ENCODE data around the gene ACAA2. TPM values are rescaled to one million over a fixed set of nuclear protein-coding genes. Genes with fewer than 3 reads are reported as not detected.
A peak's percentile ranks its signal among the peaks of the same experiment; 100 is the strongest.

The ACAA2 gene
- polyA plus RNA-seq, 1 experiment: 33.8 TPM

DNA sequence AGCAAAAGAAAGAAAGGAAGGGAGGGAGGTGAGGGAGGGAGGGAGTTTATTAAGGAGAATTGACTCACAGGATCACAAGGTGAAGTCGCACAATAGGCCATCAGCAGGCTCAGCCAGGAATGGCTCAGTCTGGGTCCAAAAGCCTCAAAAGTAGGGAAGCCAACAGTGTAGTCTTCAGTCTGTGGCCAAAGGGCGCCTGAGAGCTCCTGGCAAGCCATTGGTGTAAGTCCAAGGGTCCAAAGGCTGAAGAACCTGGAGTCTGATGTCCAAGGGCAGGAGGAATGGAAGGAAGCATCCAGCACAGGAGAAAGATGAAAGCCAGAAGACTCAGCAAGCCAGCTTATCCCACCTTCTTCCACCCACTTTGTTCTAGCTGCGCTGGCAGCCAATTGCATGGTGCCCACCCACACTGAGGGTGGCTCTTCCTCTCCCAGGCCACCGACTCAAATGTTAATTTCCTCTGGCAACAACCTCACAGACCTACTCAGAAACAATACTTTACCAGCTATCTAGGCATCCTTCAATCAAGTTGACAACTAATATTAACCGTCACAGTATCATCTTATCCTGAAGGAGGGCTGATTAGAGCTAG is 5.8 kb upstream of the ACAA2 start:
- ChIA-PET CTCF (no interaction called here), POLR2A (no interaction called here)
- H3K4me3 ChIP-seq (ENCODE audit: low read depth, low read length): no peak overlapping the region
- TF ChIP-seq, protein P1, sequence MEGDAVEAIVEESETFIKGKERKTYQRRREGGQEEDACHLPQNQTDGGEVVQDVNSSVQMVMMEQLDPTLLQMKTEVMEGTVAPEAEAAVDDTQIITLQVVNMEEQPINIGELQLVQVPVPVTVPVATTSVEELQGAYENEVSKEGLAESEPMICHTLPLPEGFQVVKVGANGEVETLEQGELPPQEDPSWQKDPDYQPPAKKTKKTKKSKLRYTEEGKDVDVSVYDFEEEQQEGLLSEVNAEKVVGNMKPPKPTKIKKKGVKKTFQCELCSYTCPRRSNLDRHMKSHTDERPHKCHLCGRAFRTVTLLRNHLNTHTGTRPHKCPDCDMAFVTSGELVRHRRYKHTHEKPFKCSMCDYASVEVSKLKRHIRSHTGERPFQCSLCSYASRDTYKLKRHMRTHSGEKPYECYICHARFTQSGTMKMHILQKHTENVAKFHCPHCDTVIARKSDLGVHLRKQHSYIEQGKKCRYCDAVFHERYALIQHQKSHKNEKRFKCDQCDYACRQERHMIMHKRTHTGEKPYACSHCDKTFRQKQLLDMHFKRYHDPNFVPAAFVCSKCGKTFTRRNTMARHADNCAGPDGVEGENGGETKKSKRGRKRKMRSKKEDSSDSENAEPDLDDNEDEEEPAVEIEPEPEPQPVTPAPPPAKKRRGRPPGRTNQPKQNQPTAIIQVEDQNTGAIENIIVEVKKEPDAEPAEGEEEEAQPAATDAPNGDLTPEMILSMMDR (IDR thresholded peaks at IDR 0.05; ENCODE audit: low read depth, low read length): no peak
- no peaks in the 10 kb centered on the region for H3K27me3 ChIP-seq (ENCODE audit: control insufficient read depth, insufficient read depth, low read length)
- no peak overlapping the region for H3K27ac ChIP-seq (ENCODE audit: low read depth, low read length)
- H3K9me3 ChIP-seq (ENCODE audit: control insufficient read depth, insufficient read depth, low read length): no peaks in the 10 kb centered on the region
- DNase-seq (ENCODE audit: low read depth, low spot score): no peak

DNA sequence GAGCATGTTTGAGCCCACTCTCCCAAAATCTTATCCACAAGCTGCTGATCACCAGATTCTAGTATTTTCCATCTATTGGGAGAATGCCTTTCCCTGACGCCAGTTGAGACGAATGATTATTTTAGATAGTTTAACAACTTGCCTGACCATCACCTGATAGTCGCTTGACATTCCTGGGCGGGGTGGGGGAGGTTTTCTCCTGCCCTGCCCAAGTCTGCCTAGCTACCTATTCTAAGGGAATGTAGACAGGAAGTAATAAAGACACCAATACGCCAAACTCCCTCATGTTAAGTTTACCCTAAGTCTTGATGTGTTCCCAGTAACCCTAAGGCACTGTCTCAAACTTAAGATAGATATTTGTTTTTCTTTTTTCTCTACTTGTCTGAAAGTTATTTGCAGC is 4.6 kb upstream of the ACAA2 start:
- ChIA-PET CTCF (no interaction called here), POLR2A (no interaction called here)
- H3K9me3 ChIP-seq (ENCODE audit: control insufficient read depth, insufficient read depth, low read length): no peaks in the 10 kb centered on the region; the same call in 1 of the 2 replicates
- H3K27ac ChIP-seq (ENCODE audit: low read depth, low read length): no peak overlapping the region
- TF ChIP-seq, protein P1 (IDR thresholded peaks at IDR 0.05; ENCODE audit: low read depth, low read length): no peak
- no peaks in the 10 kb centered on the region for H3K27me3 ChIP-seq (ENCODE audit: control insufficient read depth, insufficient read depth, low read length)
- no peak for DNase-seq (ENCODE audit: low read depth, low spot score)
- no peak overlapping the region for H3K4me3 ChIP-seq (ENCODE audit: low read depth, low read length)

DNA sequence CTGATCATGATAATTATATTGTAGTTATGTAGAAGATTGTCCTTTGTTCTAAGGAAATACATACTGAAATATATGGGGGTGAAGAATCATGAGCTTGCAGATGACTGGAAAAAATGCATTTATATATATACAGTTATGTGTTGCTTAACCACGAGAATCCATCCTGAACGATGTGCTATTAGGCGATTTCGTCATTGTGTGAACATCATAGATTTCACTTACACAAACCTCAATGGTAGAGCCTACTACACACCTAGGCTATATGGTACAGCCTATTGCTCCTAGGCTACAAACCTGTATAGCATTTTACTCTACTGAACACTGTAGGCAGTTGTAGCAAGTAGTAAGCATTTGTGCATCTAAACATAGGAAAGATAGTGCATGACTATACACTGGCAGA is 2.6 kb upstream of the ACAA2 start:
- no peak for DNase-seq (ENCODE audit: low read depth, low spot score)
- Histone ChIP-seq H3K27me3 (ENCODE audit: control insufficient read depth, insufficient read depth, low read length) (no peaks in the 10 kb centered on the region), H3K27ac (ENCODE audit: low read depth, low read length) (no peak overlapping the region), H3K4me3 (ENCODE audit: low read depth, low read length) (no peak overlapping the region), H3K9me3 (ENCODE audit: control insufficient read depth, insufficient read depth, low read length) (no peaks in the 10 kb centered on the region; the same call in 1 of the 2 replicates)
- ChIA-PET CTCF (no interaction called here), POLR2A (no interaction called here)
- TF ChIP-seq, protein P1 (IDR thresholded peaks at IDR 0.05; ENCODE audit: low read depth, low read length): no peak

DNA sequence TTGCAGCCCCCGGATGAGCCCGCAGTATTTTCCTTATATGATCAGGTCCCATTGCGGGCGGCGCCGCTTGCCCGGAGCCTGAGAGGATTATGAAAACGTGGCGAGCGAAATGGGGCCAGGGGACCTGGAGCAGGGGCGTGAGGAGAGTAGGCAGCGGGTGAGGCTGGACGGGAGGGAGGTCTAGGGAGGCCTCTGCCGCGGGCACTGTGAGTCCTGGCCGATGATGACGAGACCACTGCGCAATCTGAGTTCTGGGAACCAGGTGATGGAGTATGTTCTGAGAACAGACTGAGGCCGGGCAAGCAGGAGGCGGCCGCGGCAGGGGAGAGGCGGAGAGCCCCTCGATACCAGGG is 790 bp upstream of the ACAA2 start:
- DNase-seq (ENCODE audit: low read depth, low spot score): peak; percentile 24
- CTCF ChIA-PET: no interaction called here
- POLR2A ChIA-PET: interaction anchor here (0.6 to 1.0 kb wide), 8 partner anchors 21 to 349 kb away, joined by 3 to 4 read pairs (median 3); no protein-coding TSS in a partner anchor

DNA sequence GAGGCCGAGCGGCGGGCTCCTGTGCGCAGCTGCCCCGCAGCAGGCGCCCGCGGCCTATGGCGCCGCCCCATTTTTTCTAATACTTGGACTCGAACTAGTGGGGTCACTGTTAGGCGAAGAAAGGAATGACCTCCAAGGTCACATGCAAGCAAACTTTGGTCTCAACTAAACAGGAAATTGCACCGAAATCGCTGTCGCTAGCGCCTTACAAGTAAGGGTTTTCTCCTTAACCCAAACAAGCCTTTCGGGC is 339 bp downstream of the ACAA2 start:
- CTCF ChIA-PET: interaction anchor here (0.6 to 1.7 kb wide), 3 partner anchors 46 to 616 kb away, joined by 3 to 7 read pairs (median 4); no protein-coding TSS in a partner anchor
- TF ChIP-seq, protein P1 (IDR thresholded peaks at IDR 0.05; ENCODE audit: low read depth, low read length): no peak
- H3K27ac ChIP-seq (ENCODE audit: low read depth, low read length): peak overlapping the region; percentile 95
- no peak for DNase-seq (ENCODE audit: low read depth, low spot score)
- no peaks in the 10 kb centered on the region for H3K27me3 ChIP-seq (ENCODE audit: control insufficient read depth, insufficient read depth, low read length)
- H3K4me3 ChIP-seq (ENCODE audit: low read depth, low read length): peak overlapping the region; percentile 83
- H3K9me3 ChIP-seq (ENCODE audit: control insufficient read depth, insufficient read depth, low read length): no peaks in the 10 kb centered on the region; the same call in none of the 2 replicates
- POLR2A ChIA-PET: no interaction called here

More for the DNA sequence above, 790 bp upstream of the ACAA2 start:
- Histone ChIP-seq H3K27me3 (ENCODE audit: control insufficient read depth, insufficient read depth, low read length) (no peaks in the 10 kb centered on the region), H3K9me3 (ENCODE audit: control insufficient read depth, insufficient read depth, low read length) (no peaks in the 10 kb centered on the region; the same call in 1 of the 2 replicates), H3K4me3 (ENCODE audit: low read depth, low read length) (peak overlapping the region; percentile 83), H3K27ac (ENCODE audit: low read depth, low read length) (peak overlapping the region; percentile 85)
- TF ChIP-seq, protein P1 (IDR thresholded peaks at IDR 0.05; ENCODE audit: low read depth, low read length): no peak
